ENCODE data around the gene PALLD.

DNA sequence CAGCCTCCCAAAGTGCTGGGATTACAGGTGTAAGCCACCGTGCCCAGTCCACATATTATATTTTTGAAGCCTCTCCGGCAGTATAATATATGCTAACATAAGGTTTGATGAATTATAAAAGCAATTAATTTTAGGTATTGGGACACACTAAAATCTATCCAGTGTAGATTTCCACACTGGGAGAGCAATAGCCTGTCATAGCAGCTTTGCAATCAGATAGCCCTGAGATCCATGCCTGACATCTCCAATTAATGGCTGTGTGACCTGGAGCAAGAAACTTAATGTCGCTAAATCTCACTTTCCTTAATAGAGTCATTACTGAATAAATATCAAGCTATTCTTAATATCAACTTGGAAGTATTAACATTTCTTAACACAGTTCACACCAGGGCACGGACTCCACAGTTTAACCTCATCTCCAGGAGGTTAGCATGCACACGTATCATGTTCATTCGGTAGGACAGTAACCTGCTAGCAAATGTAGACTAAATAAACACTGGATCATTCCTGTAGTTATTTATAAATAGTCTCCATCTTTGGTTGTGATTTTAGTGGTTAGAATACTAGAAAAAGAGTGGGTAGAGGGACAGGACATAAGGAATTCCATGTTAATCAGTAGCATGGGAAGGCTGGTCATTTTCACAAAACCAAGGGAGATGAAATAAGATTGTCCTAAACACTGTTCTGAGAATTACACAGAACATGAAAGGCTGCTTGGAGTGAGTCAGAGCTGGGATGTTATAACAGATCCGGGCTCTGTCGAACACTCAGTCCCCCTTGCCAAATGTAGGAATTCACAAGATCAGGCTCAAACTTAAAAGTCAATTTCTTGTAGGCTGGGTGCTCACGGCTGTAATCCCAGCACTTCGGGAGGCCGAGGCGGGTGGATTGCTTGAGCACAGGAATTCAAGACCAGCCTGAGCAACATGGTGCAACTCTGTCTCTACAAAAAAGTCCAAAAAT, 254.7 kb downstream of the PALLD start:
- TF ChIP-seq EZH2 (IDR thresholded peaks at IDR 0.05; ENCODE audit: insufficient read depth, poor library complexity, severe bottlenecking) (no peak), EZH2phosphoT487 (IDR thresholded peaks at IDR 0.05; ENCODE audit: insufficient read depth, low read depth) (no peak)

All from GM23248 (cell line).